GM18861 (cell line): ENCODE results near the gene FLNC.

Experiments used
- ATAC-seq: cut with Tn5 transposase; IDR thresholded peaks from one replicate; pipeline ENCODE4 v1.9.1; 2021; ENCODE audit not compliant: unreplicated experiment

FLNC gene

GRCh38 chr7:128831178-128831993 is 1.2 kb downstream of the FLNC start:
- no peak for ATAC-seq

- ATAC-seq = no peak
Observed at GRCh38 chr7:128831994-128832879, 2.0 kb downstream of the FLNC start.

GRCh38 chr7:128832880-128833147 is 2.6 kb downstream of the FLNC start:
- ATAC-seq = no peak

- no peak for ATAC-seq
Observed at GRCh38 chr7:128833148-128833945, 3.1 kb downstream of the FLNC start.

GRCh38 chr7:128833946-128834325 is 3.7 kb downstream of the FLNC start:
- no peak for ATAC-seq

GRCh38 chr7:128835231-128835751 is 5.1 kb downstream of the FLNC start:
- ATAC-seq = no peak

- ATAC-seq = no peak
Observed at GRCh38 chr7:128835790-128836641, 5.8 kb downstream of the FLNC start.

GRCh38 chr7:128836729-128837348 is 6.6 kb downstream of the FLNC start:
- no peak for ATAC-seq

- ATAC-seq = no peak
Observed at GRCh38 chr7:128837521-128837921, 7.3 kb downstream of the FLNC start.

- no peak for ATAC-seq
Observed at GRCh38 chr7:128838109-128838779, 8.0 kb downstream of the FLNC start.

- ATAC-seq = no peak
Observed at GRCh38 chr7:128838981-128839731, 8.9 kb downstream of the FLNC start.

- no peak for ATAC-seq
Observed at GRCh38 chr7:128839751-128840177, 9.6 kb downstream of the FLNC start.

GRCh38 chr7:128840326-128841170 is 10.3 kb downstream of the FLNC start:
- ATAC-seq = no peak

- ATAC-seq = no peak
Observed at GRCh38 chr7:128841171-128841690, 11.0 kb downstream of the FLNC start.

GRCh38 chr7:128841921-128842673 is 11.9 kb downstream of the FLNC start:
- ATAC-seq = no peak
